ENCODE measurements around the gene ADGRD2.

- TF ChIP-seq CTCF (IDR thresholded peaks at IDR 0.05), result no peak
- no peak for TF ChIP-seq POLR2AphosphoS5 (IDR thresholded peaks at IDR 0.05)
Observed at GRCh38 chr9:124442826-124443225, 7.4 kb upstream of the ADGRD2 start.

Data from breast epithelium (tissue), 3 donors.